NCI-H146 treated with DMSO at 0.1 percent for 48 hours (cell line): ENCODE measurements around the gene MED12L.

ENCODE experiments used
- DNase-seq: peaks from one replicate; lab custom pipeline; 2025; ENCODE audit not compliant: unreplicated experiment; lab: John Stamatoyannopoulos, UW

Gene MED12L

GRCh38 chr3:151171145-151171757 lies 85.8 kb downstream of the MED12L start:
- DNase-seq, result no peak

GRCh38 chr3:151174351-151174750 lies 88.9 kb downstream of the MED12L start:
- no peak for DNase-seq

DNA sequence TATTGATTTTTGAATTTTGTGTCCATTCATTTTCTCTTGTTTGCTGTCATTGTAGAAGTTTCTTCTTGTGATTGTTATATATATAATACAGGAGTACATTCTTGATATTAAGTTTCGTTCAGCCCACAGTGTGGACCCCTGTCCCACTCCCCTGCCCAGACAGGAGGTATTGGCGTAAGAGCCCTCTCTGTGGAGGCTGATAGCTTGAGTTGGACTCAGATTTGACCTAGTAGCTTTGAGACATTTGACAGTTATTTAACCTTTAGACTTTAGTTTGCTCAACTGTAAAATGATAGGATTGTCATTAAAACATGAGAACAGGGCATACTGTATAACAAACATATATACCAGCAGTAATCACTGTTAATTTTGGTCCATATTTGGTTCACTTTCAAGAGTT lies 90.5 kb downstream of the MED12L start:
- no peak for DNase-seq

DNA sequence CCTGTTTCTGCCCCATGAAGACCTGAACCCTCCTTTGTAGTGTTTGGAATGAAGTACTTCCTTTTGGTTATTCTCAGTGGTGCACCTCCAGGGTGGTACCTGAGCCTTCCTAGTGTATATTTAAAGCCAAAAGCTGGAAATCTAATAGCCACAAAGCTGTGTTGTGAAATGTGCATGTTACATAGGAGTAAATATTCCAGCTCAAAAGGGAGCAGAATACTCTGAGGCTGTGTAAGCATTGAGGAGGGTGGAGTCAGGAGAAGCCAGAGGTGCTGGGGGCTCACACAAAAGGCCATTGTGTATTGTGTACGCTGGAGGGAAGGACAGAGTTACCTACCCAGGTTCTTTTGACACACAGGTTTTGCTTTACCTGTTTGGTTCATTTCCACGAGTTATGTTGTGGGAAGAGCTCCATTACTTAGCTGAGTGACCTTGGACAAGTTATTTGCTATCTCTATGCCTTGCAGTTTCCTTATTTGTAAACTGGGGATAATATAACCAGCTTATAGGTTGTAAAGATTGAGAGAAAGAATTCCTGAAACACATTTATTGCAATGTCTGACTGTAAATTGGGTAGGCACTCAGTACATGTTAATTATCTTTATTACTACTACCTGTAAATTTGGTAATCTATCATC lies 92.9 kb downstream of the MED12L start:
- peak; percentile 23 for DNase-seq

- DNase-seq, result no peak
These were observed 97.0 kb downstream of the MED12L start for GRCh38 chr3:151182349-151183079.

GRCh38 chr3:151183265-151183671 lies 97.8 kb downstream of the MED12L start:
- DNase-seq, result no peak

DNA sequence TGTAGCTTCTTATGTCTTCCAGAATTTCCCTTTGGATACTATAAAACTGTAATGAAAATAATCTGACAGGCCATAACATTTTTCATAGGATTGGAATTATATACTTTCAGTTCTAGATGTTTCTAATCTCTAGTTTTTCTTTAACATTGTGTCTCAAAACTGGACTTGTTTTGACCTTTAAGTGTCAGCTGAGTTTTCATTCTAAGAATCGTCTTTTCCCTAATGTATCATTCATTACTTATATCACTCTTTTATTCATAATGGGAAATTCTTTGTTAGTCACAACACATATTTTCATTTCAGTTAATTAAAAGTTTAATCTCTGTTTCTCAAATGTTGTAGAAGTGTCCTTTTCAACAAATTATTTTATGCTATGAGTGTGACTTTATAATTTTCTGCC lies 105.6 kb downstream of the MED12L start:
- DNase-seq, result no peak

DNA sequence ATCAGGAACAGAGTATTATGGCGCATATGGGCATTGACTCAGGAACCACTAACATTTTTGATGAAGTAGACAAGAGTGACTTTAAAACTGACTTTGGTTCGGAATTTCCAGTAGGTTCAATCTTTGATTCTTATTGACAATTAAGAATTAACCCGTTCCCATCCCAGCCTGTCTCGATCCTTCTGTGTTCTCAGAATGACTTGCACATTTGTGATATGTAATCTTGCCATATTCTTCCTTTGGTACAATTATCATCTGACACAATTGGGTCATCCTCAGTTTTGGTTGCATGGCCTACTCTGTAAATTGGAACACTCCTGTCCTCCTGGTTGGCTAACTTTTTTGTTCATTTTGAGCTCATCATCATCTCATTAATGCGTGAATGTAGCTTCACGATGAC lies 107.1 kb downstream of the MED12L start:
- DNase-seq, result no peak

- DNase-seq, result no peak
These were observed 110.4 kb downstream of the MED12L start for GRCh38 chr3:151195826-151196225.

DNA sequence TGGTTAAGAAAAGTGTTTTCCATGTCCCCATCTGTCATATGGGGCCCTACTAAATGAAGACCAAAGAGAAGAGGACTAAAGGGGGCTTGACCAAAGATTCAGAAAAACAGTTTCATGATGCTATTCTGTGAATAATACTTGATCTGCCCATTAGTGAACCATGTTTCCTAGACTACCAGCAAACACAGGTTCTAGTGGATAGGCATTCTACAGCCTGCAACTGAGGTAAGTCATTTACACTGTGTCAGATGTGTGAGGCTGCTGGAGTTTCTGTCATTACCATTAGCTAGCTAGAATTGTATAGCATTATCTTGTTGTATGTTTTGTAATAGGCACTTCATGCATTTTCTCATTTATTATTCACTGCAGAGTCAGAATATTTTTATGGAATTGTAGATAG lies 111.0 kb downstream of the MED12L start:
- DNase-seq, result no peak

DNA sequence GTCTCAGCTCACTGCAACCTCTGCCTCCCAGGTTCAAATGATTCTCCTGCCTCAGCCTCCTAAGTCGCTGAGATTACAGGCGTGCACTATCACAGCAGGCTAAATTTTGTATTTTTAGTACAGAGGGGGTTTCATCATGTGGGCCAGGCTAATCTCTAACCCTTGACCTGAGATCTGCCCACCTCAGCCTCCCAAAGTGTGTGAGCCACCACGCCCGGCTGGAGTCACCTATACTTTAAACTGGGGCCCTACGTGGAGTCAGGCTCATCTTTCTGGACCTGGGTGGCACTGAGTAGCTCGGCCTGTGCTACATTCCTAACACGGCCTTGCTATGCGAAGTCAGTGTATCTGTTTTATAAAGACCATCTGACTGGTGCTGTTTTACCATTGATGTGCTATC lies 111.8 kb downstream of the MED12L start:
- no peak for DNase-seq

GRCh38 chr3:151197981-151198767 lies 112.7 kb downstream of the MED12L start:
- DNase-seq, result no peak

DNA sequence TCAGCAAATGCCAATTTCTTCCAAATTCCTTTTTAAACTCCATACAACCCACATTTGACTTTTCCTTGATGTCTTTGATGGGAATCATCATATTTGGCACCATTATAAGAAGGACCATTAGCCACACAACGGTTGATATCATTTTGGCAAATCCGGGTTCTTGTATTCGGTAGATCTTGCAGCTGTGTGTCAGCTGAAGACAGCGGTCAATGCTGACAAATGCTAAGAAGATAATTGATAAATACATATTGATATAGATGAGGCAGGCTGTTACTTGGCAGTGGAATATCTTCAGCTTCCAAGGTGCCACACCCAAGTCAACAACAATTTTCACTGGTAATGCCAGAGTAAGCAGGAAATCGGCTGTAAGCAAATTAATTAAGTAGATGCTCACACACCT lies 113.4 kb downstream of the MED12L start:
- peak; percentile 26 for DNase-seq

GRCh38 chr3:151199554-151200438 lies 114.3 kb downstream of the MED12L start:
- DNase-seq, result no peak

GRCh38 chr3:151200586-151200985 lies 115.1 kb downstream of the MED12L start:
- no peak for DNase-seq

DNA sequence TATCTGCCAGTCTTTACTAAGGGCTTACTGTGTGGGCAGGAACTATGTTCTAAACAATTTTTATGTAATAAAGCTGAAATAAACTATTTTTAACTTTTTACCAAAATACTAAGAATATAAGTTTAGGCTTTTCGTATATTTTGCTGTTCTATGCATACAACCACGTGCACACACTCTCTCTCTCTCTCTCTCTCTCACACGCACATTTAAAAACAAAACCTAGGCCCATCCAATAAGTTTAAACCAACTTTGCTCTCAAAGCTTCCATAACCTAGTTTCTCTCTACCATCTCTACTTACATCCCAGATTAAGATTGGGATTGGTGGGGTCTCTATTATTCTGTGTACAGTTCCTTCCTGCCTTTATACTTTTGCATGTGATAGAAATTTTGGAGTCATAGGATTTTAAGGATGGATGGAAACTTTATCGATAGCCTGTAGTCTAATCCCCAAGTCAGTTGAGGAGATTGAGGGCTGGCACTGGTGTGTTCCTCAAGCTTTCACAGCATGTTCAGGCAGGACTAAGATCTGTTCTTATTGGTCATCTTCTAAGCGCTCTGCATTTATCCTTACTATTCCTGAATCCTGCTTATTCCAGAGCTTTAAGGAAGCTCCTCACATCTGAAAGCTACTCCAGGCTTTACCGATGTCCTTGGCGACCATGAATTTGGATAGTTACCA lies 115.7 kb downstream of the MED12L start:
- no peak for DNase-seq

- DNase-seq, result no peak
These were observed 117.6 kb downstream of the MED12L start, which contains the start of gene GPR171 for GRCh38 chr3:151203051-151203420. GPR171 (minus strand) TSS chr3:151203216; CDS start chr3:151199386, 3,830 bp downstream.

DNA sequence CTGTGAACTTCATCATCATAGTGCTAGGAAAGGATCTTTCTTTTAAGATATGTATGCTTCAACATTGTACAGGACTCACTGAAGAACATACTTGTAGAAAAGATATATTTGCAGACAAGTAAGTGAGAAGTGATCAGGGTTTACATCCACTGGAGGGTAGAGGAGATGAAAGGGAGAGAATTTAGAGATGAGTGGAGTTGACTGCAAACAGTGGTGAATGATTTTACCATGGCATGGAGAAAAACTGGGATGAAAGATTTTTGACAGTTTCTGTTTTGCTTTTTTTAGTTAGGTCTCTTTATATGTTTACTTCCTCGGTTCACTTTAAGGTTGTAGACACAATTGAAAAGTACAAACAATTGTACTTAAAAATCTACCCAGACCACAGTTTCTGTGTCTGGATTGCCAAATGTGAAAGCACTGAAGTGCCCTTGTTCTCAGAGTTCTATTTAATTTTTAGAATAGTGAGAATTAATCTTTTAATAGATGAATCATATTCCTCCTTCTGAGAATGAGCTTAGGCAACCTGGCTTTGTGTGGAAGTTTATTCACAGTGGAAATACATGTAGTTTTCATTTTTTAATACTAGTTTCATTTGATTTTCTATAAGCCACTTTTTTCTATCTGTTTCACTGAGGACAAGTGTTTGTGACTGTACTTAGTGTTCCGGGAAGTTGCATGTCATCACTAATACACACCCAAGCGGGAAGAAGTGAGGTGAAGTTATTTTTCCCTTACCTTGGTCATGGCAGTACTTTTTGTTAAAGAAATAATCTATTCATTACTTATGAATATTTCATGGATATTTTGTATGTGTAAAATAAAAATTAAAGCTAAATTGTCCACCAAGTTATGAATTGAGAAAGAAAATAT lies 119.3 kb downstream of the MED12L start:
- DNase-seq, result no peak

- no peak for DNase-seq
These were observed 120.0 kb downstream of the MED12L start for GRCh38 chr3:151205482-151205881.
